Stomach (tissue), 9 donors: ENCODE data around the gene HS6ST3. TPM values are rescaled to one million over a fixed set of nuclear protein-coding genes. Genes with fewer than 3 reads are reported as not detected.

Experiments used
- DNase-seq, 2 donors: peaks; one replicate each; pipeline versions ENCODE4 v3.0.0 to v3.0.0-alpha.2; 2013 to 2019
- H3K27ac ChIP-seq, 5 donors: fragments of 200-600 bp in 4 of 5; sonication (generic) in 4 of 5; one replicate each; pipeline ENCODE4 v1.5.1; 2013 to 2019; ENCODE audit warnings: mild to moderate bottlenecking in 1 of 5, moderate library complexity in 1 of 5
- H3K27me3 ChIP-seq, 3 donors: fragments of 200-600 bp; sonication (generic); one replicate each; pipeline ENCODE4 v1.5.1; 2017 to 2019; ENCODE audit warnings: mixed run types in 1 of 3
- H3K36me3 ChIP-seq, 4 donors: fragments of 200-600 bp; sonication (generic); 1 replicate in 3 of 4; 2 replicates in 1 of 4; pipeline ENCODE4 v1.5.1; 2016 to 2019
- H3K4me1 ChIP-seq, 4 donors: fragments of 200-600 bp; sonication (generic); one replicate each; pipeline ENCODE4 v1.5.1; 2016 to 2019
- H3K4me3 ChIP-seq, 4 donors: fragments of 200-600 bp; sonication (generic) in 3 of 4; one replicate each; pipeline ENCODE4 v1.5.1; 2016 to 2019; ENCODE audit warnings: mild to moderate bottlenecking in 1 of 4
- H3K9me3 ChIP-seq, 4 donors: fragments of 200-600 bp; sonication (generic); one replicate each; pipeline ENCODE4 v1.5.1; 2016 to 2019
- CTCF ChIP-seq, 7 experiments: fragments of 450-650 bp in 4 of 7; fragments of 200-600 bp in 3 of 7; sonication (generic) in 3 of 7; IDR thresholded peaks; one replicate each; pipeline ENCODE4 v1.5.1; 2016 to 2019; ENCODE audit warnings: antibody characterized with exemption in 7 of 7, control low read depth in 2 of 7, mild to moderate bottlenecking in 1 of 7
- EP300 ChIP-seq: sonication (generic); formaldehyde crosslinking; IDR thresholded peaks from one replicate; pipeline ENCODE4 v1.6.1; 2017; ENCODE audit warnings: antibody characterized with exemption
- POLR2A ChIP-seq, 4 donors: fragments of 450-650 bp; IDR thresholded peaks; one replicate each; pipeline ENCODE4 v1.6.1; 2016; ENCODE audit warnings: antibody characterized with exemption in 4 of 4, control low read depth in 2 of 4, mild to moderate bottlenecking in 1 of 4, moderate library complexity in 1 of 4
- POLR2AphosphoS5 ChIP-seq, 3 donors: sonication (generic); formaldehyde crosslinking; IDR thresholded peaks; one replicate each; pipeline ENCODE4 v1.6.1; 2016; ENCODE audit warnings: antibody characterized with exemption in 3 of 3
- WGBS, 5 donors: extraction: QIAGEN DNeasy Blood & Tissue Kit in 3 of 5; methylation state at CpG; one replicate each; pipeline versions ENCODE4 v1.1.5 to v1.1.7; 2013 to 2018; 5-methylcytosine and 5-hydroxymethylcytosine counted together
- intact Hi-C: fragments of 100-400 bp; cut with DNase I; formaldehyde crosslinking; loops from one replicate; pipeline ENCODE4 v1.15.1; 2023; ENCODE audit warnings: low total_unique reads
- polyA plus RNA-seq, 3 donors: library from polyadenylated mRNA; stranded (reverse); fragments of 200-250 nt; gene quantifications; one replicate each; pipeline ENCODE4 v1.2.3, GENCODE V29; 2013
- total RNA-seq, 5 donors: library from RNA; depleted of rRNA; stranded (reverse); fragments of >200 nt; gene quantifications; one replicate each; pipeline versions ENCODE4 v1.1.0 to v1.2.3, GENCODE V29; 2014 to 2016
- donor health status: healthy with polysubstance abuse.
- donor health status: Bipolar disorder and iron deficiency.
- donor health status: healthy.

HS6ST3 gene
- total and polyA plus RNA-seq, 8 donors, result 0.15 to 4.0 (median 0.75) TPM; not detected in 1

DNA sequence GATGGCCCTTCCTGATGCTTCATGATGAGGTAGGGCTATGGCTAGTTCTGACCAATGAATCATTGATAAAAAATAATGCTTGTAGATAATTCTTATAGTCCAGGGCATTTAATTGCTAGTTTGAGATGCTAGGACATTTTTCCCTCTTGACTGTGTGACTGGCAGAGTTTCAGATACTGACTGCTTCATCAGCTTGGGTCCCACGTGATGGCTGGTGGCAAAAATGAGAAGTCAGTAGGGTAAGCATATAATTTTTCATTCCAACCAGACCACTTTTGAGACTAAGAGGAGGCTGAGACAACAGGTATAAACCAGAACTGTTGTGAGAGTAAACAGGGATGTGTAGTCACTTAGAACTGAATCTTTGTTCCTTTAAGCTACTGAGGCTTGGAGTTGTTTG lies 183.3 kb downstream of the HS6ST3 start:
- TF ChIP-seq EP300 (no peak), POLR2AphosphoS5 (IDR thresholded peaks at IDR 0.05) (no peak), POLR2A (IDR thresholded peaks at IDR 0.05) (no peak), CTCF (IDR thresholded peaks at IDR 0.05) (no peak)
- DNase-seq, result no peak

GRCh38 chr13:96274046-96274445 lies 184.1 kb downstream of the HS6ST3 start:
- Histone ChIP-seq H3K9me3 (no peaks in the 10 kb centered on the region), H3K4me1 (no peaks in the 10 kb centered on the region), H3K27me3 (no peaks in the 10 kb centered on the region), H3K4me3 (no peak overlapping the region), H3K36me3 (no peaks in the 10 kb centered on the region), H3K27ac (no peak overlapping the region)
- no peak for DNase-seq
- WGBS, 5 donors, result 97 to 100% (median 98%) methylated on average over 2 of the region's 2 CpGs
- TF ChIP-seq EP300 (no peak), CTCF (IDR thresholded peaks at IDR 0.05) (no peak), POLR2AphosphoS5 (IDR thresholded peaks at IDR 0.05) (no peak), POLR2A (IDR thresholded peaks at IDR 0.05) (no peak)
- intact Hi-C loops, result no loop called here

More for the DNA sequence above, 183.3 kb downstream of the HS6ST3 start:
- 56 to 80% (median 63%) methylated on average over 1 of the region's 1 CpG for WGBS, 5 donors
- no peaks in the 10 kb centered on the region for H3K9me3 ChIP-seq
- intact Hi-C loops, result no loop called here
- no peak overlapping the region for H3K27ac ChIP-seq
- no peaks in the 10 kb centered on the region for H3K27me3 ChIP-seq
- H3K4me3 ChIP-seq, result no peak overlapping the region
- H3K36me3 ChIP-seq, result no peaks in the 10 kb centered on the region
- no peaks in the 10 kb centered on the region for H3K4me1 ChIP-seq

GRCh38 chr13:96279904-96280303 lies 190.0 kb downstream of the HS6ST3 start:
- WGBS, 5 donors, result 64 to 86% (median 79%) methylated on average over 3 of the region's 3 CpGs
- no peak overlapping the region for H3K27ac ChIP-seq
- H3K36me3 ChIP-seq, result no peaks in the 10 kb centered on the region
- intact Hi-C loops, result no loop called here
- no peaks in the 10 kb centered on the region for H3K4me1 ChIP-seq
- no peak overlapping the region for H3K4me3 ChIP-seq
- no peaks in the 10 kb centered on the region for H3K9me3 ChIP-seq
- peak in 1 of 2 donors; percentile 46 for DNase-seq
- H3K27me3 ChIP-seq, result no peaks in the 10 kb centered on the region
- TF ChIP-seq POLR2A (IDR thresholded peaks at IDR 0.05) (no peak), CTCF (IDR thresholded peaks at IDR 0.05) (no peak), EP300 (no peak), POLR2AphosphoS5 (IDR thresholded peaks at IDR 0.05) (no peak)

- H3K9me3 ChIP-seq, result no peaks in the 10 kb centered on the region
- H3K36me3 ChIP-seq, result no peaks in the 10 kb centered on the region
- H3K27ac ChIP-seq, result no peak overlapping the region
- H3K4me3 ChIP-seq, result no peak overlapping the region
- no peak for TF ChIP-seq POLR2A (IDR thresholded peaks at IDR 0.05)
- no peak for TF ChIP-seq EP300
- no peak for TF ChIP-seq POLR2AphosphoS5 (IDR thresholded peaks at IDR 0.05)
- TF ChIP-seq CTCF (IDR thresholded peaks at IDR 0.05), result no peak
- WGBS, 5 donors, result 80 to 89% (median 86%) methylated on average over 4 of the region's 4 CpGs
- intact Hi-C loops, result no loop called here
- DNase-seq, result no peak
- H3K27me3 ChIP-seq, result no peaks in the 10 kb centered on the region
- no peaks in the 10 kb centered on the region for H3K4me1 ChIP-seq
Observed at GRCh38 chr13:96284971-96285370, 195.1 kb downstream of the HS6ST3 start.
